Prostate gland (tissue), 2 donors: Measurements from ENCODE around the gene KCNK18.

Source experiments
- CTCF ChIP-seq, 4 experiments: fragments of 200-600 bp in 2 of 4; fragments of 450-650 bp in 2 of 4; sonication (generic) in 2 of 4; IDR thresholded peaks; 1 replicate in 3 of 4; 2 replicates in 1 of 4; pipeline ENCODE4 v1.5.1; 2016 to 2019; ENCODE audit warnings: antibody characterized with exemption in 4 of 4, mild to moderate bottlenecking in 2 of 4, moderate library complexity in 2 of 4
- POLR2A ChIP-seq: fragments of 450-650 bp; IDR thresholded peaks from one replicate; pipeline ENCODE4 v1.6.1; 2016; ENCODE audit warnings: antibody characterized with exemption, mild to moderate bottlenecking
- POLR2AphosphoS5 ChIP-seq: sonication (generic); formaldehyde crosslinking; IDR thresholded peaks from one replicate; pipeline ENCODE4 v1.6.1; 2017; ENCODE audit warnings: antibody characterized with exemption

- no peak for TF ChIP-seq CTCF (IDR thresholded peaks at IDR 0.05)
- TF ChIP-seq POLR2A, result no peak
- TF ChIP-seq POLR2AphosphoS5, result no peak
Measured at GRCh38 chr10:117246997-117247671, 49.8 kb downstream of the KCNK18 start.
